NCI-H748 (cell line): ENCODE data around the gene CTDSPL.

Experiments
- DNase-seq: peaks from one replicate; lab custom pipeline; 2025; ENCODE audit not compliant: unreplicated experiment; lab: John Stamatoyannopoulos, UW

CTDSPL gene

GRCh38 chr3:37852771-37853170, 8.9 kb upstream of the CTDSPL start:
- no peak for DNase-seq

- DNase-seq, result peak; percentile 4
These were observed 7.8 kb upstream of the CTDSPL start for GRCh38 chr3:37853691-37854413.

- peak; percentile 52 for DNase-seq
These were observed 6.2 kb upstream of the CTDSPL start for GRCh38 chr3:37855363-37855970.

GRCh38 chr3:37856381-37856780, 5.3 kb upstream of the CTDSPL start:
- no peak for DNase-seq

- no peak for DNase-seq
These were observed 2.9 kb upstream of the CTDSPL start for GRCh38 chr3:37858742-37859141.

GRCh38 chr3:37859354-37859753, 2.3 kb upstream of the CTDSPL start:
- DNase-seq, result no peak

- DNase-seq, result no peak
These were observed 1.8 kb upstream of the CTDSPL start for GRCh38 chr3:37859908-37860199.

- DNase-seq, result peak; percentile 40
These were observed 681 bp downstream of the CTDSPL start for GRCh38 chr3:37862219-37862902.

GRCh38 chr3:37862903-37863815, 1.5 kb downstream of the CTDSPL start:
- peak; percentile 26 for DNase-seq

- DNase-seq, result peak; percentile 68
These were observed 2.5 kb downstream of the CTDSPL start for GRCh38 chr3:37863949-37864822.

- no peak for DNase-seq
These were observed 3.2 kb downstream of the CTDSPL start for GRCh38 chr3:37864904-37865303.

GRCh38 chr3:37867144-37867543, 5.5 kb downstream of the CTDSPL start:
- DNase-seq, result no peak

GRCh38 chr3:37871858-37872257, 10.2 kb downstream of the CTDSPL start:
- DNase-seq, result no peak

- DNase-seq, result no peak
These were observed 10.9 kb downstream of the CTDSPL start for GRCh38 chr3:37872413-37873160.

- no peak for DNase-seq
These were observed 14.6 kb downstream of the CTDSPL start for GRCh38 chr3:37876279-37876678.

GRCh38 chr3:37882711-37883110, 21.0 kb downstream of the CTDSPL start:
- no peak for DNase-seq

- DNase-seq, result no peak
These were observed 24.1 kb downstream of the CTDSPL start for GRCh38 chr3:37885814-37886213.

GRCh38 chr3:37886395-37886794, 24.7 kb downstream of the CTDSPL start:
- no peak for DNase-seq

- no peak for DNase-seq
These were observed 25.4 kb downstream of the CTDSPL start for GRCh38 chr3:37887062-37887461.

- DNase-seq, result no peak
These were observed 26.1 kb downstream of the CTDSPL start for GRCh38 chr3:37887824-37888223.
